ENCODE results near the gene MAGI3. TPM values are rescaled to one million over a fixed set of nuclear protein-coding genes. Genes with fewer than 3 reads are reported as not detected.

The MAGI3 gene
- total RNA-seq, 1 donor from 2014 or later, result 5.4 TPM

DNA sequence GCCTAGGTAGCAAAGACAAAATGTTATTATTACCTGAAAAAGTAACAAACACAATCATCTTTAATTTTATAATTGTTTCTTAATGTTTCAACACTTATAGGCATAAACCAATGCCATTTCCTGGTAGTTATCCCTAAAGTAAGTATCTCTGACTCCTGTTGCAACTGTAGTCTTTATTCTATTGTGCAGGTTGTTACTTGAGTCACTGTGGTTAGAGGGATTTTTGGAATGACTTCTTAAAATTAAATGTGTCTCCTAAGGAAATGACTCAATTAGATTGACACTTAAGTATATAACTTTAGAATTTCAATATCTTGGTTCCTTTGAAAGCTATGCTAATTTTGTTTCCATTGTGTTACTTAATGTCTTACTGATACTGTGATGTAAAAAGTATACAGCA lies 225.1 kb downstream of the MAGI3 start:
- peaks cover 18% of the 10 kb centered on the region for H3K4me1 ChIP-seq
- intact Hi-C loops (cut with micrococcal nuclease), result no loop called here
- no peak overlapping the region for H3K27ac ChIP-seq (replicated peaks)
- TF ChIP-seq, protein P1, sequence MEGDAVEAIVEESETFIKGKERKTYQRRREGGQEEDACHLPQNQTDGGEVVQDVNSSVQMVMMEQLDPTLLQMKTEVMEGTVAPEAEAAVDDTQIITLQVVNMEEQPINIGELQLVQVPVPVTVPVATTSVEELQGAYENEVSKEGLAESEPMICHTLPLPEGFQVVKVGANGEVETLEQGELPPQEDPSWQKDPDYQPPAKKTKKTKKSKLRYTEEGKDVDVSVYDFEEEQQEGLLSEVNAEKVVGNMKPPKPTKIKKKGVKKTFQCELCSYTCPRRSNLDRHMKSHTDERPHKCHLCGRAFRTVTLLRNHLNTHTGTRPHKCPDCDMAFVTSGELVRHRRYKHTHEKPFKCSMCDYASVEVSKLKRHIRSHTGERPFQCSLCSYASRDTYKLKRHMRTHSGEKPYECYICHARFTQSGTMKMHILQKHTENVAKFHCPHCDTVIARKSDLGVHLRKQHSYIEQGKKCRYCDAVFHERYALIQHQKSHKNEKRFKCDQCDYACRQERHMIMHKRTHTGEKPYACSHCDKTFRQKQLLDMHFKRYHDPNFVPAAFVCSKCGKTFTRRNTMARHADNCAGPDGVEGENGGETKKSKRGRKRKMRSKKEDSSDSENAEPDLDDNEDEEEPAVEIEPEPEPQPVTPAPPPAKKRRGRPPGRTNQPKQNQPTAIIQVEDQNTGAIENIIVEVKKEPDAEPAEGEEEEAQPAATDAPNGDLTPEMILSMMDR (IDR thresholded peaks at IDR 0.05; ENCODE audit: borderline replicate concordance), result no peak
- H3K4me3 ChIP-seq, result no peak overlapping the region
- no peaks in the 10 kb centered on the region for H3K9me3 ChIP-seq (replicated peaks)
- H3K36me3 ChIP-seq, result peaks cover 12% of the 10 kb centered on the region
- no peaks in the 10 kb centered on the region for H3K27me3 ChIP-seq (ENCODE audit: low read depth)
- DNase-seq, result no peak

DNA sequence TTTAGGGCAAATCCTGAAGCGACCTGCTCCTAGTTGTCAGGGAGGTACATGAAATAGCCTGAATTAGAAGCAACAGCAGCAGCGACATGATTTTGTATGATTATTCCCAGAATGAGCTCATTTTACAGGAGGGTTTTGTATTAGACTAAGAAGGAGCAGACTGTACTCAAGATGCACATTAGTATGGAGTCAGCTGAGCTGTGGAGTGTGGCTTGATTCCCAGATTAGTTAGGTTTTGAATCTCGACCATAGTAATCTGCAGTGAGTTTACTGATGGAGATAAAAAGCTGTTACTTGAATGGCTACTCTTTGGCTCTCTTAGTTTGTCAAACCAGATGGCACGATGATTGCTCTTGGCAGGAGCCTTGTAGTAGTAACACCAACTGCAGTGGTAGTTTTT lies 225.8 kb downstream of the MAGI3 start:
- intact Hi-C loops (cut with micrococcal nuclease), result no loop called here
- H3K4me1 ChIP-seq, result peaks cover 18% of the 10 kb centered on the region
- TF ChIP-seq, protein P1 (IDR thresholded peaks at IDR 0.05; ENCODE audit: borderline replicate concordance), result no peak
- H3K9me3 ChIP-seq (replicated peaks), result no peaks in the 10 kb centered on the region
- no peak overlapping the region for H3K4me3 ChIP-seq
- H3K27me3 ChIP-seq (ENCODE audit: low read depth), result no peaks in the 10 kb centered on the region
- DNase-seq, result no peak
- H3K36me3 ChIP-seq, result peaks cover 12% of the 10 kb centered on the region
- no peak overlapping the region for H3K27ac ChIP-seq (replicated peaks)

DNA sequence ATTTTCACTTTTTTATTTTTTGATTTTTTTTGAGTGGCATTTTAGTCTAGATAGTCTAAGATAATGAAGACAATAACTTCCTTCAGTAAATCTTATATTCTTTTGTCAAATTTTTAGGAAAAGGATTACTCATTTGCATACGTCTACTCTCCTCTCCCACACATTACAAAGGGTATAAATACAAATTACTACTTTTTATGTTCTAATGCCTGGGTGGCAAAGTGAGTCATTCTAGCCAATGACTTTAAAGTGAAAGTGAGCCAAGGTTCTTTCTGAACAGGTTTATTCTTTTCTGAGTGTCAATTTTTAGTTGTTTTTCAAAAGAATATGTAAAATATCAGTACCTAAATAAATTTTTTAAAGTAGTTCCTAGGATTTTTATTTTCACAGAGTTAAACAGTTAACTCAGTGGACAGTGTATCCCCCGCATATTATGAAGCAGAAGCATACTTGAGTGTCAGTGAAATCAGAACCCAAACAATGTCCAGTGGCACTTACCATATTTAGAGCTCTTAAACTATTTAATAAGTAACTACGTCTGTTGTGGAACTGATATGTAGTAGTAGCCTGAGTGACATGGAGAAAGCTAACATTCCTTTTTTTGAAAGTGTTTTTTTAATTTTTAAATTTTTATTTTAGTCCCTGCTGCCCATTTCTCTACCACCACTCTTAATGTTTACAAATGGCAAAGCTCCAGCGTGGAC lies 227.3 kb downstream of the MAGI3 start:
- H3K4me3 ChIP-seq, result no peak overlapping the region
- TF ChIP-seq, protein P1 (IDR thresholded peaks at IDR 0.05; ENCODE audit: borderline replicate concordance), result no peak
- H3K4me1 ChIP-seq, result peaks cover 18% of the 10 kb centered on the region
- no peaks in the 10 kb centered on the region for H3K27me3 ChIP-seq (ENCODE audit: low read depth)
- no peak overlapping the region for H3K27ac ChIP-seq (replicated peaks)
- no peaks in the 10 kb centered on the region for H3K9me3 ChIP-seq (replicated peaks)
- no peak for DNase-seq
- peaks cover 12% of the 10 kb centered on the region for H3K36me3 ChIP-seq
- intact Hi-C loops (cut with micrococcal nuclease), result no loop called here

DNA sequence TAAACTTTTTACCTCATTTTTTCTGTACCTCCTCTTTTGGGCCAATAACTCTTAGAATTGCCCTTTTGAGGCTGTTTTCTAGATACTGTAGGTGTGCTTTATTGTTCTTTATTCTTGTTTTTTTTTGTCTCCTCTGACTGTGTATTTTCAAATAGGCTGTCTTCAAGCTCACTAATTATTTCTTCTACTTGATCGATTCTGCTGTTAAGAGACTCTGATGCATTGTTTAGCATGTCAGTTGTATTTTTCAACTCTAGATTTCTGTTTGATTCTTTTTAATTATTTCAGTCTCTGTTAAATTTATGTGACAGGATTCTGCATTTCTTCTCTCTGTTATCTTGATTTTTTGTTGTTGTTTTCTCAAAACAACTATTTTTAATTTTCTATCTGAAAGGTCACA lies 238.7 kb downstream of the MAGI3 start:
- no peak for DNase-seq
- no peak overlapping the region for H3K27ac ChIP-seq (replicated peaks)
- no peaks in the 10 kb centered on the region for H3K4me1 ChIP-seq
- TF ChIP-seq, protein P1 (IDR thresholded peaks at IDR 0.05; ENCODE audit: borderline replicate concordance), result no peak
- H3K36me3 ChIP-seq, result peaks cover 42% of the 10 kb centered on the region
- intact Hi-C loops (cut with micrococcal nuclease), result no loop called here
- no peaks in the 10 kb centered on the region for H3K27me3 ChIP-seq (ENCODE audit: low read depth)
- no peak overlapping the region for H3K4me3 ChIP-seq
- H3K9me3 ChIP-seq (replicated peaks), result peaks cover 41% of the 10 kb centered on the region

DNA sequence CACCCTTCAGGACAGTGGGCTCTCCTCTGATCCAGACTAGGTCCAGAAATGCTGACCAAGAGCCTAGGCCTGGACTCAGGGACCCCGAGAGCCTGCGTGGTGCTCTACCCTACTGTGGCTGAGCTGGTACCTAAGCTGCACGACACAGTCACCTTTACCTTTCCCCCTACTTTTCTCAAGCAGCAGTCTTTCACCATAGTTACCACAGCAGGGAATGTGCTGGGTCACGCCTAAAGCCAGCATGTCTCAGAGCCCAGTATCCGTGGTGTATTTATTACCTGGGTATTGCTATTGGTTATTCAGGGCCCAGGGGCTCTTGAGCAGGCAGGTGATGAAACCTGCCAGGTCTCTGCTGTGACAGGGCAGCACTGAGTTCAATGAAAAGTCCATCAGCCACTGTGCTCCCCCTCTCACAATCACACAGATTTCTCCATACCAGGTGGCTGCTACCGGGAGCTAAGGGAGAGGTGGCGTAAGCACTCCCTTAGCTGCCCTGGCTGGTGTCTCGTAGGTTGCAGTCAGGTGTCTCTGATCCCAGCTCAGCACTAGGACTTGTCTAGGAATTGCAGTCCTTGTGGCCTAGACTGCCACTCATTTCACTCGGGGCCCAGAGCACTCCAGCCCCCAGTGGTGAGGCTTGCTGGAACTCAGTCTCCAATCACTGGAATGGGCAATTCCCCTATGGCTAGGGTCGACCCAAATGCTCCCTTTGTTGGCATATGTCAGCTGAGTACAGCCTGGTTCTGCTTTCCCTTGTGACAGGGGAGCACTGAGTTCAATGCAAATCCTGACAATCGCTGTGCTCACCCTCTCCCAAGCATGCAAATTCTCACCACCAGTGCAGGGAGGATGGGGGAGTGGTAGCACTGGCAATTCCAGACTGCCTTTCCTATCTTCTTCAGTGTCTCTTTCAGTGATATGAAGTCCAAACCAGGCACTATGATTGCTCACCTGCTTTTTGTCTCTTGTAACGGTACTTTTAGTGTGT lies 240.3 kb downstream of the MAGI3 start:
- H3K4me3 ChIP-seq, result no peak overlapping the region
- H3K36me3 ChIP-seq, result peaks cover 39% of the 10 kb centered on the region
- no peaks in the 10 kb centered on the region for H3K4me1 ChIP-seq
- no peak for DNase-seq
- H3K27ac ChIP-seq (replicated peaks), result no peak overlapping the region
- peaks cover 40% of the 10 kb centered on the region for H3K9me3 ChIP-seq (replicated peaks)
- TF ChIP-seq, protein P1 (IDR thresholded peaks at IDR 0.05; ENCODE audit: borderline replicate concordance), result no peak
- no peaks in the 10 kb centered on the region for H3K27me3 ChIP-seq (ENCODE audit: low read depth)
- intact Hi-C loops (cut with micrococcal nuclease), result no loop called here

Measured in left ventricle myocardium inferior (tissue), 1 donor.